Sciatic nerve (tissue), 2 donors: ENCODE data around the gene DCP2. TPM values are rescaled to one million over a fixed set of nuclear protein-coding genes. Genes with fewer than 3 reads are reported as not detected.

ENCODE experiments used
- ATAC-seq: fragments of 200-7000 bp; cut with Tn5 transposase; one replicate; pipeline ENCODE4 v1.9.1; 2020; ENCODE audit warnings: mild to moderate bottlenecking, moderate library complexity
- DNase-seq: peaks from one replicate; pipeline ENCODE4 v3.0.0-alpha.2; 2020; ENCODE audit warnings: low spot score
- intact Hi-C: fragments of 100-400 bp; cut with DNase I; formaldehyde crosslinking; loops from one replicate; pipeline ENCODE4 v1.14.2; 2022
- total RNA-seq: library from RNA; stranded (reverse); fragmentation: NEBNext Ultra II Directional; extraction: Animal tissue kit (Norgen Biotek cat#: 25700); gene quantifications from one replicate; pipeline ENCODE4 v1.2.1, GENCODE V29; 2021
- donor health status: DM: no; HTN: no; CAD: no.
- donor health status: DM: no; HTN: no; CAD: no.

Gene DCP2
- total RNA-seq, 1 donor from 2014 or later, result 57.4 TPM

DNA sequence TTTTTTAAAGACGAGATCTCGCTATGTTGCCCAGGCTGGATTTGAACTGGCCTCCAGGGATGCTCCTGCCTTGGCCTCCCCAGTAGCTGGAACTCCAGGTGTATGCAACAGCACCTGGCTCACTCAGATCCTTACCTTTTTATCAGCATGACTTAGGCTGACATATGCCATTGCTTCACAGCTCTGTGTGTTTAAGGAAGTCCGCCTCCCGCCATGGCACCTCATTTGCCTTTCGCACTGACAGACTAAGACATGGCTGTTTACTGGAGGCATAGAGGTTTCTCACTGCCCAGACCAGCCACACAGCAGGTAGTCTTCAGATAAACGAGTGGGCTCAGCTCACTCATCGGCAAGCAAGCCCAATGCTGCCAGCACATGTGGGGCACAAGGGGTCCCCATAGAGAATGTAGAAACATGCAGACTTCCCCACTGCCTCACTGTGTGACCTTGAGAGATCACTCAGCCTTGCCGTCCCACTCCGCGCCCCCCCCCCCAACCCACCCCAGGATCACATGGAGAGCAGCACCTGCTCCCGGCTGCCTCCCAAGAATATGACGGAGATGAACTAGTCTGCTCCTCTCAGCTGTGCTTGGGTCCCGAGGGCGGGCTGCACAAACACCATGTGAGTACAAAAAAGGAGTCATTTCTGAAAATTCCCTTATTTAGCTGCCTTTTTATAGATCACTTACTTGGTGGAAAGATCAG lies 62.8 kb downstream of the DCP2 start:
- intact Hi-C loops, result no loop called here
- DNase-seq, result no peak
- peak; percentile 35 for ATAC-seq

DNA sequence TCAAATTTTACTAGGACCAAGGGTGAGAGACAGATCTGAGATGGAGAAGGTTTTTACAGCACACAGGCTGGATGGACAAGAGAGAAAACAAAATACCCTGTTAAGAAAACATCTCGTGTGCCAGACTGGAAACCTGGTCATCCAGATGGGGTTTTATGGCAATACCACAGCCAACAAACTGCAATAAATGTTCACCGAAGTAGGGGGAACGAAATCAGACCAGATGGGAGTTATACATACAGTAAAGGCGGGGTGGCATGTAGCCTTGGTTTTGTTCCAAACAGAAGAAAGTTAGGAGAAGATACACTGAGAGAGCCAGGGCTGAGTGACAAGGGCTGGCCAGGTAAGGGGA lies 63.3 kb downstream of the DCP2 start:
- DNase-seq (no peak), ATAC-seq (no peak)
- intact Hi-C loops, result no loop called here

DNA sequence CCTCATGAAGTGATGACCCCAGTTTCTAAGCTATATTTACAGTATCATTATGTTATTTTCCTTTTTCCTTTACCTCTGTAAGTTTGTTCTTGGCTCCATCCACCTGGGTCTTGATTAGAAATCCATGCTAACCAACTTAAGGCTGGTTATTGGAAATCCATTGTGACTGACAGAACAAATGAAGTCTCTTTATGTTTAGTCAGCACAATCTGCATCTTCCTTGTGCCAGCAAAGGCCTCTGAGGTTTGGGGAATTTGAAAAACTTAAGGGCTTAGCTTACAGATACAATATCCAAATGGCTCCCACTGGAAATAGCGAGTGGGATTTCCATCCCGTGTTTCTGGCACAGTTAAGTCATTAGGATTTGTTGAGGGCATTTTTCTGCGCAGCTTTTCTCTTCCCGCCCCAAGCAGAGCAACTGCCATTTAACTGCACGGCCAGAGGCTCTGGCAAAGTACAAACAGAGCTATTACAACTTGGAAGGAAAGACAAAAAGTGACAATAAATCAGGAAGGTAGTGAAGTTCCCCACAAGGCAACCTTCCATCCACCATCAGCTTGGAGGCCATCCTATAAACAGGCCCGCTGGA lies 64.2 kb downstream of the DCP2 start:
- DNase-seq (no peak), ATAC-seq (no peak)
- intact Hi-C loops, result no loop called here

DNA sequence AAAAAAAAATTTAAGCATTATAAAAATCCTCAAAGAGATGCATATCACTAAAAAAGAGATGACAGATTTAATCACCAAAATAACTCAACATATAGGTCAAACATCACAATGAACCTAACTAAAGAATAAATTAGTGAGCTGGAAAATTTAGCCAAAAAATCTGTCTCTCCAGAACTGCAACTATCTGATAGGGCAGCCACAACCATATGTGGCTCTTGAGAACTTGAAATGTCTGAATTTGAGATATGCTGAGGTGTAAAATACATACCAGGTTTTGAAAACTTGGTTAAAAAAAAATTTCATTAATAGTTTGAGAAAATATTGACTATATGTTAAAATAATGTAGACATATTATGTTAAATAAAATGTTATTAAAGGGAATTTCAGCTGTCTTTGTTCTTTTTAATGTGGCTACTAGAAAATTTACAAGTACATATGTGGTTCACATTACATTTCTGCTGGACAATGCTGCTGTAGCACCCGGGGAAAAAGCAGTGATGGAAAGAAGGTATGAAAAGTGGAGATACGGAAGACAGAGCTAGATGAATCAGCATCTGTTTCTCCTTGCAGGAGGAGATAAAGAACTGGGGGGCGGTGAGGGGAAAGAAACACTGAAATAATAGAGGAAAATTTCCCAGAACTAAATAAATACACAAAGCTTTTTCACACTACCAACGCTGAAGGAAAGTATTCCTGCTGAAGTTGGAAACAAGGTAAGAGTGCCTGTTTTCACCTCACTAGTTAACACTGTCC lies 66.1 kb downstream of the DCP2 start:
- DNase-seq, result no peak
- intact Hi-C loops, result no loop called here
- ATAC-seq, result no peak

DNA sequence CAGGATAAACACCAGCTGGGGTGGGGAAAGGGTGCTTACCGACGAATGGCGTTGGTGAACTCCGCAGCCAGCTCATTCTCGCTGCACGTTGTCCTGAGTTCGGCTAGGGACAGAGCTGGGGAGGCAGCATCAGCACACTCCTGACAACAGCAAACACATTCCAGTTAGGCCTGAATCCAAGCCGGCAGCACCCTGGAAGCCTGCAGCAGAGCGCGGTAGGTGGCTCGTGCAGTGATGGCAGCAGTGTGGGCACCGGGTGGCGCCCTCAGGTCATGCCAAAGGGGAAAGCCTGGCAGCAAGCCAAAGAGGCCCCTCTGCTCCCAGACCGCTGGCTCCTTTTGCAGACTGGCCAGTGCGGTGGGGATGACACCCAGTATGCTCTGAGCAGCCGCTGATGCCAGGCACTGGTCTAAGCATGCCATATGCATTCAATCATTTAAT lies 66.9 kb downstream of the DCP2 start:
- intact Hi-C loops, result no loop called here
- DNase-seq, result no peak
- peak; percentile 69 for ATAC-seq

DNA sequence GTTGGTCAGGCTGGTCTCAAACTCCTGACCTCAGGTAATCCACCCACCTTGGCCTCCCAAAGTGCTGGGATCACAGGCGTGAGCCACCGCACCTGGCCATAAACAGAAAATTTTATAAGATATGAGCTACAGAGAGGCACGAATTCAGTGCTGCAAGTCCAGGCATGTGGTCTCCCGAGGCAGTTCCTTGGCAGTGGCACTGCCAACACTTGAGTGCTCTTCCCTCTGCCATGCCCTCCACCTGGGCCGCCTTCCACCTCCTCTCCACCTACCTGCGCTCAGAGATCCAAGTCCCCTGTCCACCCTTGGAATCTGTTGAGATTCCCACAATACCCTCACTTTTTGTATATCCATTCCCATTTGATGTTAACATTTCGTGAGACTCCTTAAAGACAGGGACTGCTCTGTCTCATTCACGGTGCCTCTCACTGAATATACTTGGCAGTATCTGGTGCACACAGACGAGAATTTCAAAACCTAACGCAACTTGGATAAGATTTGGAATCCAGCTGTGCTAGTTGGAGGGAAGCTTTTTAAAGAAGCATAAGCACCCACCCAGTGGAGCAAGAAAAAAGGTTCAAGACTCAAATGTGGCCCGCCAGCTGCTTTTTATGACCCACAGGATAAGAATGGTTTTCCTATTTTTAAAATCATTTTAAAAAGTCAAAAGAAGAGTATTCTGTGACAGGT lies 68.3 kb downstream of the DCP2 start:
- intact Hi-C loops, result no loop called here
- DNase-seq (no peak), ATAC-seq (no peak)

DNA sequence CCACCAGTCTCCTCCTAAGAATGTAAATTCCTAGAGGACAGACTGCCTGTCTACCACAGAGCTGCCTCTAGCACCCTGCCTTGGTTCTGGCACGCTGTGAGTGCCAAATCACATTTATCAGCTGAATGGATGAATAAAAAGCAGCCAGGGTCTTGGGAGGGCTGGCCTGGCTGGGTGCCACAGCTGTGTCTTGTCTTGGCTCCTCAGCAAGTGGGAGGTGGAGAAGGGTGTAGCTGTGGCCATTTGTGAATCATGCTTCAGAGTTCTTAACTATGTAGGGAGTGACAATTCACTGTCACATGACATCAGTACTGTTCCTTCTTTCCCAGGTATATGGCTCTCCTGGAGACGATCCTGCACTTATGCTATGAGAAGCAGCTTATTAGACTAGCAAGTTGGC lies 70.6 kb downstream of the DCP2 start:
- no peak for ATAC-seq
- no peak for DNase-seq
- intact Hi-C loops, result no loop called here

DNA sequence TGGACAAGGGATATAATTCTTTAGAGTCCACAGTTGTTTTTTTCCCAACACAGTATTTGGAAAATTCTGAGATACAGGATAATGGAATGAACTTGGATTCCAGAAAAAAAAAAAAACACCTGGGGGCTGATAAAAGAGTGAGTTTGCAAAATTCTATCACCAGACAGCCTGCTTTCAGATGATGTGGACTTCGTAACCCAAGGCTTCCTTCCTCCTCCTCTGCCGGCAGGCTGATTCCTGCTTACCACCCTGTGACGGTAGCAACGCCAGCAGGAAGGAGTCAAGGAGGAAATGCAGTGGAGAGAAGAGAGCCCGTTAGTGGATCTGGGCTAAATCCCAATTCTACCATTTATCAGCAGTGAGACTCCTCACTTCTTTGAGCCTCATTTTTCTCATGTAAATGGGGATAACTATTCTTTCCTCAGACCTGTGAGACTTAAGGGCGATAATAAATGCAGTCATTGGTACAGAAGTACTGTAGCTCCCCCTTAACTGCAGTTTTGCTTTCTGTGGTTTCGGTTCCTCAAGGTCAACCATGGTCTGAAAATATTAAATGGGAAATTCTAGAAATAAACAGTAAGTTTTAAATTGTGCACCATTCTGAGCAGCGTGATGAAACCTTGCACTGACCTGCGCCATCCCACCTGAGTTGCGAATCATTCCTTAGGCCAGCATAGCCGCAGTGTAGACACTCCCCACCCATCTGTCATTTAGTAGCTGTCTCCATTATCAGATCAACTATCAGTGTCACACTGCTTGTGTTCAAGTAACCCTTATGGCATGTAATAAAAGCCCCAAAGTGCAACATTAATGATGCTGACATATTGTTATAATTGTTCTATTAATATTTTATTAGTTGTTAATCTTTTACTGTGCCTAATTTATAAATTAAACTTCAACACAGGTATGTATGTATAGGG lies 71.4 kb downstream of the DCP2 start:
- ATAC-seq, result no peak
- DNase-seq, result no peak
- intact Hi-C loops, result no loop called here

DNA sequence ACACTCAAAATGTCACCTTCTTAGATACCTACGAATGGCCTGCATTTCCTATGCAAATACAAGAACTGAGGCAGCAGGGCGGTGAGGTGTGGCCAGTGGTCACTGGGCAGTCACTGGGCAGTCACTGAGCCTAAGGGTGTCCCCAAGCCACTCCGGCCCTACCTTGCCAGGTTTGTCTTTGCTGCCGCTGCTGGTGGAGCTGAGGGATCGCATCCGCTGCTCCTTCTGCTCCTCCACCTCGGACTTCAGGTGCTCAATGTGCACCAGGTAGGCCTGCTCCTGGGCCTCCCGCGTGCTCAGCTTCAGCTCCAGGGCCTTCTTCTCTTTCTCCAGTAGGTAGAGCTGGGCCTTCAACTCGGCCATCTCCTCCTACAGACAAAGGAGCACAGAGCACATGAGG lies 72.3 kb downstream of the DCP2 start:
- DNase-seq (no peak), ATAC-seq (no peak)

DNA sequence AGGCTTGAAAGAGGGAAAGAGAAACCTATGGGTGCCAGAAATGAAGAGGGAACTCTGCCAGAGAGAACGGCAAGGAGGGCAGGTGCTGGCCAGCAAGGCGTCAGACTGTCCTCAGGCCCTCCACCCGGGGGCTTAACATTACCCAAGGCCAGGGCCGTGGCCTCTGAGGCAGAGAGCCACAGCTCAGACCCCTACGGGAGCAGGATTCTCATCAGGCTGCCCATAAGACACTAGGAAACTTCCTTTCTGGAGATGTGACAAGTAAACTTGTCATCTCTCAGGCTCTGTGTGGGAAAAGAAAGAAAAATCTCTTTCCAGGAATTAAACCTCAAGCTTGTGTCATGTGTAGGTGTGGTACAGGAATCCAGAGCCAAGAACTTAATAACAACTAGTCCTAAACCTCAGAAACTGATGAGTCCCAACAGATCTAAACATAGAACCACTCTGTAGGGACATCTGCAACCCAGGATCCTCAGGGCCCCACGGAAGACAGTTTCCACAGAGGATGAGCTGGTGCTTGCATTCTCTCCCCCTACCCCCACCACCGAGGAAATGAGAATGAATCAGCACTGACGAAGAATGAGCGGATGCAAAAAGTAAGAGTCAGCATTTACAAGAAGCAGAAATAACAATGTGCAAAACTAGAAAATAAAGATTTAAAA lies 74.3 kb downstream of the DCP2 start:
- ATAC-seq, result peak; percentile 70
- intact Hi-C loops, result no loop called here
- DNase-seq, result no peak

More for the DNA sequence above, 72.3 kb downstream of the DCP2 start:
- intact Hi-C loops, result no loop called here

DNA sequence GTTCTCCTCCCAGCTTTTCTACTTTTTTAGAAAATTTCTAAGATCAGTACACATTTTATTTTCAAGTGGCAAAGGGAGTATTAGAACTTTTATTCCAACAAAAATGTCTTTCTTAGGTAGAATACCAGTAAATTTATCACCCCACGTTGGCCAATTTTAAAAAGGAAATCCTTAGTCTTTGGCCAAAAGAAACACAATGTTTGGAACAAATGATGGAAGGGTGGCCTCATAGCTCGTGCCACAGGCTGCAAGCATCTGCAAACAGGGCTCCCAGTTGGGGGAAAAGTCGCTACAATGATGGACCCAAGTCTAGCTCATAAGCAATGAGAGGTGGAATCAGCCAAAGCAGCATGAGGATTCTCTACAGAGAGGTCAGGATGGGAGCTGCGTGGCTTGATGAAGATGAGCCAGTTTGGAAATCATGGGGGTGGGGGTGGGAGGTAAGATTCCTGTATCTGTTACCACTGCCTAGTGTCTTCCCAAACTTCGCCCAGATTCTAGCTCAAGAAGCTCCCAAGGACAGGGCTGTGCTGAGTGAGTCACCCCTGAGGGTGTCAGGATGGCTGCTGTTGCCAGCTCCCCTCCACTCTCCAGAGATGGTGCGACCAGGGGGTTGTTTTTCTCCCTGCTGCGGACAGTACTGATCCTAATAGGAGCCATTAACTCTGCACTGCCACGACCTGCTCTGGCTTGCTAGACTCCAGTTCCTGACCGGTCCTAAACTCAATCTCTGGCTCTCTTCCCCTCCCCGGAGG lies 75.6 kb downstream of the DCP2 start:
- intact Hi-C loops, result no loop called here
- no peak for DNase-seq
- no peak for ATAC-seq

DNA sequence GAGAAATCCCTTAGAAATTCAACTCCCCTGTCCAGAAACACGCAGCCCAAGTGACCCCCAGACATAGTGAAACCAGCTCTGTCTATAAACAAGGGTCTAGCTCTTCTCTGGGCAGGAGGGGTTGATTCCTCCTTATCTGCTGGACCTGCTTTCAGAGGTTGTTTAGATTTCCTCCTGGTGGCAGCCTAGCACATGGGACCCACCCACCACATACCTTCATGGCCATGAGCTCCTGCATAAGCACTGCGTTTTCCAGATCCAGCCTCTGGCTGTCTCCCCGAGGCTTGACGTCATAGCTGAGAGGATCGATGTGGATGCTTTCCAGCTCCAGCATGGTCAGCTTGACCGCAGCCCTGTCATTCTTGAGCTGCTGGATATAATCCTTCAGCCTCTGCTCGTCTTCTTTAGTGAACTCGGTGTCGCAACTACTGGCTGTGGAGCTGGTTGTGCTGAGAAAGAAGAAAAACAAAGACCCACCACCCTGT lies 77.0 kb downstream of the DCP2 start:
- intact Hi-C loops, result no loop called here

DNA sequence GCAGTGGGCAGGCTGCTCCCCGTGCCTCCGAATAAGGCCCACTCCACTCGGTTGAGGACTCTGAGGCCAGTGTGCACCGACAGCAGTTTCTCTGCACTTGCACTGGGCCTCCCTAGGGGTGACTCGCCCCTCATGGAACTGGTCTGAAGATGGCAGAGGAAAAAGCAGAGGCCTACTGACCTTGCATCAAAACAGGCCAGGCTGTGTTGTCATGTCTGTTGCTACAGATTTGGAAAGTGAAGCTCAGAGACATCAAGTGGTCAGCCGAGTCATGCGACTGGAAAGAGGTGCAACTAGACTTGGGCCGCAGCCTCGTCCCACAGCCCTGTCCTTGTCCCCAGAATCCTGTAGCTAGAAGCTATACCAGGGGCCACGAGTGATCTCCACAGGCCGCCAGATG lies 78.3 kb downstream of the DCP2 start:
- ATAC-seq, result no peak
- intact Hi-C loops, result no loop called here
- DNase-seq, result no peak

More for the DNA sequence above, 77.0 kb downstream of the DCP2 start:
- ATAC-seq (peak; percentile 43), DNase-seq (no peak)

DNA sequence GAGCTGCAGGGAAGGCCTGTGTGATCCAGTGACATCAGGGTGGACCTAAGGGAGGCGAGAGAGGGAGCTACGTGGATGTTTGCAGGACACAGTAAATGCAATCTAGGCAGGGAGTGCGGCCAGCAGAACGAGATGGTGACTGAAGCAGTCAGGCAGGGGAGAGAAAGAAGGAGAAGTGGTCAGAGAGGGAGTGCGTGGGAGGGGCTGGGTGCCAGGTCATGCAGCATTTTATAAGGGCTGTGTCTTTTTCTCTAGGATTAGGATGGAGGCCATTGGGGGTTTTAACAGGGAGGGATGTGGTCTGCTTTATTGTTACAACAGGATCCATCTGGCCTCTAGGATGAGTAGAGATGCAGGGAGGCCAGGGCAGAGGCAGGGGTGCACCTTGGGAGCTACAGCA lies 80.4 kb downstream of the DCP2 start:
- DNase-seq (peak; percentile 48), ATAC-seq (no peak)
- intact Hi-C loops, result no loop called here

DNA sequence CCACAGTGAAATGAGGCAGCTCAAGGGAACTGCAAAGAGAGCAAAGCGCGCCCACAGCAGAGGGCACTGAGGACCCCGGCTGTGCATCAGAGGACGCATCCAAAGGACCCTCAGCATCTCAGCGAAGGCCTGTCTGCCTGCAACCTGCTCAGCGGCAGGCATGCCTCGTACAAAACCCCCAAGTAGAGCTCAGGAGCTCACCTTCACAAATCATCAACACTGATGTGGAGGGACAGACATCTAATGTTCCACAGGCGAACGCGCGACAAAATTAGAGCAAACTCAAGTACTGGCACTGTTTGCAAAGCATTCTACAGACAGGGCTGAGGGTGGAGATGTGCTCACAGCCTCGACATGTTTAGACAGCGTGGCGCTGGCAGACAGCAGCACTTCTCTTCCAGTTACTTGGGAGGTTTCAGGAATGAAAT lies 81.0 kb downstream of the DCP2 start:
- ATAC-seq, result no peak
- intact Hi-C loops, result no loop called here
- DNase-seq, result peak; percentile 33

DNA sequence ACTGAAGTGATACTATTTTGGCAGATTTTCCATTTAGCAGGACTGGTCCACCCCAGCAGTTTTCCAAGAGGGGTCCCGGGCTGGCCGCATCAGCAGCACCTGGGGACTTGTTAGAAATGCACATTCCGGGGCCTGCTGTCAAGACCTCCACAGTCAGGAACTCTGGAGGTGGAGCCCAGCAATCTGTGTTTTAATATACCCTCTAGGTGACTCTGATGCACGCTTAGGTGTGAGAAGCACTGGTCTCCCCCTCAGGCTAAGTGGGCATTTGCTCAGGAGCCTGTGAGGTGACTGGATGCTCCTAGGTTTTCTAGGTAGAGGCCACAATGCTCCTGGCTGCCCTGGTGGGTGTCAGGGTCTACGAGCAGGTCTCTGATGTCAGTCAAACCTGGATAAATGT lies 81.7 kb downstream of the DCP2 start:
- no peak for ATAC-seq
- DNase-seq, result no peak
- intact Hi-C loops, result no loop called here

DNA sequence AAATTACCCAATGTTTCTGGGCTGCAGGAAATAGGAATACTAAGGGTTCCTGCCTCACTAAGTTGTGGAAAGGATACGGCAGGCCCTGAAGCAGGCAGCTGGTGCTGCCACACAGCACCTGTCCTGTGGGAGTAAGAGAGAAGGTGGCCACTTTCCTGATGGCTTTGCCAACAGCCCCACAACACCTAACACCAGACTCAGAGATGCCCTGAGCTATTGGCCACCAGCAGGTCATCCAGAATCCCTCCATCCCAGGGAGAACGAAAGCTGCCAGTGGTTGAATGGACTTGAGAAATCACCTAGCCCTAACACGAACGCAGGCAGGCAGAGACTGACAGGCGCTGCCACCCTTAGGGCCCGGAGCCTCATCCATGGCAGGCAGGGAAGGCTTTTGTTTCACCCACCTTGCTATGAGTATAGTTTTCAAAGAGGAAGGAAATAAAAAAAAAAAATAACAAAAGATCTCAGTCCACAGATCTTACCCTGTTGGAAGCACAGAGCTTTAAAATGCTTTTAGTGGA lies 82.2 kb downstream of the DCP2 start:
- no peak for ATAC-seq
- intact Hi-C loops, result no loop called here
- DNase-seq, result no peak
